Measurements from ENCODE around the gene DEFB132.

DEFB132 gene

GRCh38 chr20:295804-296203 is 38.3 kb downstream of the DEFB132 start:
- Histone ChIP-seq H3K4me1 (ENCODE audit: low read length) (peaks cover 29% of the 10 kb centered on the region), H3F3A (ENCODE audit: insufficient read depth, low read length) (peaks cover 13% of the 10 kb centered on the region; the same call in 1 of the 2 replicates), H3K9ac (ENCODE audit: low read length) (no peak overlapping the region), H3K36me3 (replicated peaks; ENCODE audit: insufficient read depth, low read length) (no peaks in the 10 kb centered on the region), H3K9me3 (replicated peaks; ENCODE audit: insufficient read depth, low read length) (no peaks in the 10 kb centered on the region), H4K20me1 (ENCODE audit: insufficient read depth, low read length) (peaks cover 4% of the 10 kb centered on the region), H3K9me2 (replicated peaks; ENCODE audit: insufficient read depth, low read length) (no peaks in the 10 kb centered on the region), H2AFZ (ENCODE audit: low read length) (no peak overlapping the region), H3K4me2 (ENCODE audit: low read depth, low read length) (no peak overlapping the region), H3K79me2 (ENCODE audit: low read length) (peaks cover 37% of the 10 kb centered on the region), H3K27me3 (replicated peaks; ENCODE audit: insufficient read depth, low read length) (no peaks in the 10 kb centered on the region), H3K27ac (ENCODE audit: low read length) (no peak overlapping the region), H3K4me3 (ENCODE audit: low read length) (no peak overlapping the region)
- TF ChIP-seq, protein P1, sequence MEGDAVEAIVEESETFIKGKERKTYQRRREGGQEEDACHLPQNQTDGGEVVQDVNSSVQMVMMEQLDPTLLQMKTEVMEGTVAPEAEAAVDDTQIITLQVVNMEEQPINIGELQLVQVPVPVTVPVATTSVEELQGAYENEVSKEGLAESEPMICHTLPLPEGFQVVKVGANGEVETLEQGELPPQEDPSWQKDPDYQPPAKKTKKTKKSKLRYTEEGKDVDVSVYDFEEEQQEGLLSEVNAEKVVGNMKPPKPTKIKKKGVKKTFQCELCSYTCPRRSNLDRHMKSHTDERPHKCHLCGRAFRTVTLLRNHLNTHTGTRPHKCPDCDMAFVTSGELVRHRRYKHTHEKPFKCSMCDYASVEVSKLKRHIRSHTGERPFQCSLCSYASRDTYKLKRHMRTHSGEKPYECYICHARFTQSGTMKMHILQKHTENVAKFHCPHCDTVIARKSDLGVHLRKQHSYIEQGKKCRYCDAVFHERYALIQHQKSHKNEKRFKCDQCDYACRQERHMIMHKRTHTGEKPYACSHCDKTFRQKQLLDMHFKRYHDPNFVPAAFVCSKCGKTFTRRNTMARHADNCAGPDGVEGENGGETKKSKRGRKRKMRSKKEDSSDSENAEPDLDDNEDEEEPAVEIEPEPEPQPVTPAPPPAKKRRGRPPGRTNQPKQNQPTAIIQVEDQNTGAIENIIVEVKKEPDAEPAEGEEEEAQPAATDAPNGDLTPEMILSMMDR (IDR thresholded peaks at IDR 0.05; ENCODE audit: low read length), result no peak
- TF ChIP-seq EZH2 (optimal IDR thresholded peaks at IDR 0.05; ENCODE audit: low read depth, low read length) (no peak), EZH2phosphoT487 (IDR thresholded peaks at IDR 0.05; ENCODE audit: low read length) (no peak)
- DNase-seq, result no peak

GRCh38 chr20:297098-297924 is 39.8 kb downstream of the DEFB132 start, which contains the start of gene ZCCHC3:
Gene ZCCHC3, plus strand, starts transcription at chr20:297570. Its CDS starts 17 bp downstream, at chr20:297587.
- TF ChIP-seq EZH2phosphoT487 (IDR thresholded peaks at IDR 0.05; ENCODE audit: low read length) (no peak), EZH2 (optimal IDR thresholded peaks at IDR 0.05; ENCODE audit: low read depth, low read length) (no peak)
- TF ChIP-seq, protein P1 (IDR thresholded peaks at IDR 0.05; ENCODE audit: low read length), result no peak; the same call in 1 of the 2 replicates
- DNase-seq, result peak; percentile 92
- peaks cover 29% of the 10 kb centered on the region for H3K4me1 ChIP-seq (ENCODE audit: low read length)
- H3K36me3 ChIP-seq (replicated peaks; ENCODE audit: insufficient read depth, low read length), result no peaks in the 10 kb centered on the region
- no peaks in the 10 kb centered on the region for H3K9me2 ChIP-seq (replicated peaks; ENCODE audit: insufficient read depth, low read length)
- peaks cover 4% of the 10 kb centered on the region for H4K20me1 ChIP-seq (ENCODE audit: insufficient read depth, low read length)
- H3F3A ChIP-seq (ENCODE audit: insufficient read depth, low read length), result peaks cover 13% of the 10 kb centered on the region
- H3K4me3 ChIP-seq (ENCODE audit: low read length), result peak within 1 kb of the TSS; percentile 89
- H2AFZ ChIP-seq (ENCODE audit: low read length), result peak within 1 kb of the TSS; percentile 55
- no peaks in the 10 kb centered on the region for H3K9me3 ChIP-seq (replicated peaks; ENCODE audit: insufficient read depth, low read length)
- peak within 1 kb of the TSS; percentile 89 for H3K4me2 ChIP-seq (ENCODE audit: low read depth, low read length)
- H3K9ac ChIP-seq (ENCODE audit: low read length), result peak within 1 kb of the TSS; percentile 91
- peak within 1 kb of the TSS; percentile 76; the same call in 1 of the 2 replicates for H3K27ac ChIP-seq (ENCODE audit: low read length)
- H3K27me3 ChIP-seq (replicated peaks; ENCODE audit: insufficient read depth, low read length), result no peaks in the 10 kb centered on the region
- H3K79me2 ChIP-seq (ENCODE audit: low read length), result peaks cover 40% of the 10 kb centered on the region

GRCh38 chr20:297925-298775 is 40.6 kb downstream of the DEFB132 start:
- no peak for TF ChIP-seq EZH2phosphoT487 (IDR thresholded peaks at IDR 0.05; ENCODE audit: low read length)

More at GRCh38 chr20:297925-298775, 40.6 kb downstream of the DEFB132 start:
- DNase-seq, result peak; percentile 78
- Histone ChIP-seq H3K27me3 (replicated peaks; ENCODE audit: insufficient read depth, low read length) (no peaks in the 10 kb centered on the region), H3K4me3 (ENCODE audit: low read length) (peak overlapping the region; percentile 89), H3K27ac (ENCODE audit: low read length) (peak overlapping the region; percentile 76; the same call in 1 of the 2 replicates), H3K79me2 (ENCODE audit: low read length) (peaks cover 40% of the 10 kb centered on the region), H3K9ac (ENCODE audit: low read length) (peak overlapping the region; percentile 91), H3K9me3 (replicated peaks; ENCODE audit: insufficient read depth, low read length) (no peaks in the 10 kb centered on the region), H4K20me1 (ENCODE audit: insufficient read depth, low read length) (peaks cover 4% of the 10 kb centered on the region), H3K9me2 (replicated peaks; ENCODE audit: insufficient read depth, low read length) (no peaks in the 10 kb centered on the region), H2AFZ (ENCODE audit: low read length) (peak overlapping the region; percentile 54), H3K4me1 (ENCODE audit: low read length) (peaks cover 36% of the 10 kb centered on the region), H3K4me2 (ENCODE audit: low read depth, low read length) (peak overlapping the region; percentile 89), H3F3A (ENCODE audit: insufficient read depth, low read length) (peaks cover 13% of the 10 kb centered on the region), H3K36me3 (replicated peaks; ENCODE audit: insufficient read depth, low read length) (no peaks in the 10 kb centered on the region)
